Activated naive CD4-positive, alpha-beta T cell treated with anti-CD3 and anti-CD28 coated beads, Interleukin-2, amount 10 ng/mL, durations not matched to agents 7 days and 5 days (primary cell): ENCODE measurements around the gene ZNF474.

Experiments used
- CTCF ChIA-PET: fragments of 350-600 bp; sonication (Branson Sonifier 250); formaldehyde crosslinking; loops from one replicate; lab custom pipeline; 2021; ENCODE audit warnings: antibody characterized with exemption; lab: Charles Lee
- DNase-seq: peaks from one replicate; pipeline ENCODE4 v3.0.0-alpha.2; 2020
- H3K27ac Mint-ChIP-seq: one replicate; pipeline ENCODE4 v1.8.0; 2021; ENCODE audit warnings: mild to moderate bottlenecking, moderate library complexity, mixed read lengths
- H3K27me3 Mint-ChIP-seq: one replicate; pipeline ENCODE4 v1.8.0; 2021; ENCODE audit warnings: mild to moderate bottlenecking, mixed read lengths
- H3K36me3 Mint-ChIP-seq: one replicate; pipeline ENCODE4 v1.8.0; 2021; ENCODE audit warnings: mixed read lengths
- H3K4me1 Mint-ChIP-seq: one replicate; pipeline ENCODE4 v1.8.0; 2021; ENCODE audit warnings: mixed read lengths
- H3K4me3 Mint-ChIP-seq: one replicate; pipeline ENCODE4 v1.8.0; 2021; ENCODE audit warnings: mild to moderate bottlenecking, moderate library complexity, mixed read lengths
- H3K9me3 Mint-ChIP-seq: one replicate; pipeline ENCODE4 v1.8.0; 2021; ENCODE audit warnings: mixed read lengths

ZNF474 gene

DNA sequence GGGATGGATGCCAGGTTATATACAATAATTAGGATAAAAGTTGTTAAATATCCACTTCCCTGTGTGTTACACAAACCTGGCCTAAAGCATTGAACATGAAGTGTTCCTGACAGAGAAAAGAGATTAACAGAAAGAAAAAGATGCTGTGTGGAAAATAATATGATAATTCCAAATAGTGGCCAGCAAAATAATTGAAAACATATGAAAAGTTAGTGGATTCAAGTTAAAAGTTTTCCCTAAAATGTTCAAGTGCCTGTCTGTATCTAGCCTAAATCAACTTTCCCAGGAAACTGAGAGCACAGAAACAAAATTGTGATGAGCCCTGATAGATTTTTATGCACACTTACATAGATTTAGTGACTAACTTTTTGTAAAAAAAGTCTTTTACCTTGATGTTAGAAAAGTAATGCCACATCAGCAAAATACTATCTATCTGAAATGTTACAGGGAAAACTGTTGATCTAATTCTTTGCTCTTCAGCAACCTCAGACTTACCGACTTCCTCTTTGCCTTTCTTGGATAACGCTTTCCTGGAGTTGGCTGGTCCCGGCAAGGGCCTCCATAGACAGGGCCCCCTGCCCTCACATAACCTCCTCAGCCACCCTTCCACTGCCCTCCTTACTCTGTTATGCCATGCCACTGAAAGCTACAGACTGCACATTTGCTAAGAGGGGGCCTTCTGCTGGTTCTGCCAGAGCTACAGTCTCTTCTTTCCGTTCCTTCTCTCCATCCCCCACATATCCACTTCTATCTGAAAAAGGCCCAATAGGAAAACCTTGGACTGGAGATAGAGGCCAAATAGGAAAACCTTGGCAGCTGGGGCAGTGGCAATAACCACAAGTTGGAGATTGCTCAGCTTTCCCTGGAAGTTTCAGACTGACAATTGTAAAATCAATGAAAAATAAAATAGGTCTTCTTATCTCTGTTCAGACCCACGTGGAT lies 44.4 kb downstream of the ZNF474 start:
- Mint-ChIP-seq H3K36me3 (no peaks in the 10 kb centered on the region), H3K9me3 (no peaks in the 10 kb centered on the region), H3K27ac (no peak overlapping the region), H3K4me3 (no peak overlapping the region), H3K27me3 (no peaks in the 10 kb centered on the region), H3K4me1 (no peaks in the 10 kb centered on the region)
- CTCF ChIA-PET, result no interaction called here
- DNase-seq, result no peak

DNA sequence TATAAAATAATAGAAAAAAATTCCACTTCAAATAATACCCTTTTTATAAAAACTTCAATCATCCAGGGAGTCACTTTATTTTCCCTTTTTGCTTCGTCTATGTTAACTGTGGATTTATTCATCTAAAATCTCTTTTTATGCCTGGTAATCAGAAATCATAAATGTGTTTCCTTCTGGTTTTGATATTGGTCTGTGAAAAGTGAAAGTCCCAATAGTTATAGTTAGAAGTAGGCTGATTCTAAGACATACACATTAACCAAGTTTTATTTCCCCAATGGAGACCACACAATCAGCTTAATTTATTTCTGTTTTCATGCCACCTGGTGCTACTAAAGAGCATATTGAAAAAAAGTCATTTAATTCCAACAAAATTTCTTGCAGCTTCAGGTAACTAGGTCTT lies 45.7 kb downstream of the ZNF474 start:
- no peaks in the 10 kb centered on the region for H3K4me1 Mint-ChIP-seq
- H3K27ac Mint-ChIP-seq, result no peak overlapping the region
- H3K9me3 Mint-ChIP-seq, result no peaks in the 10 kb centered on the region
- no peaks in the 10 kb centered on the region for H3K36me3 Mint-ChIP-seq
- CTCF ChIA-PET, result no interaction called here
- no peak for DNase-seq
- no peak overlapping the region for H3K4me3 Mint-ChIP-seq
- no peaks in the 10 kb centered on the region for H3K27me3 Mint-ChIP-seq

DNA sequence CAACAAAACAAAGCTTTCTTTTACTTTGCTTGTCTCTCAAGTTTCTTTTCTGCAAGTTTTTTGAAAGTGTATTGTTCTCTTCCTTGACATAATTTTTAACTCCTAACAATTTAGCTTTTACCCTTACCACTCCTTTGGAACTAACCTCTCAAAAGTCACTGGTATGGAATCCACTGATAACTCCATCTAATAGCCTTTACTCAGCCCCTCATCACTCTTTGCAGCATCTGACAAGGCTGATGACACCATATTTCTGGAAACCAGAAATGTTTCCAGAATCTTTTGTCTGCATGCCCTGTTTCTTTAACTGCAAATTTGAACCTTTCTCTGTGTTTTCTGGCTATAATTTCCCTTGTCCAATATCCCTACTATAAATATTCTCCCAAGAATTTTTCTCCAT lies 46.5 kb downstream of the ZNF474 start:
- no peaks in the 10 kb centered on the region for H3K4me1 Mint-ChIP-seq
- H3K36me3 Mint-ChIP-seq, result no peaks in the 10 kb centered on the region
- CTCF ChIA-PET, result no interaction called here
- no peak for DNase-seq
- no peak overlapping the region for H3K27ac Mint-ChIP-seq
- no peaks in the 10 kb centered on the region for H3K27me3 Mint-ChIP-seq
- H3K9me3 Mint-ChIP-seq, result no peaks in the 10 kb centered on the region
- H3K4me3 Mint-ChIP-seq, result no peak overlapping the region

DNA sequence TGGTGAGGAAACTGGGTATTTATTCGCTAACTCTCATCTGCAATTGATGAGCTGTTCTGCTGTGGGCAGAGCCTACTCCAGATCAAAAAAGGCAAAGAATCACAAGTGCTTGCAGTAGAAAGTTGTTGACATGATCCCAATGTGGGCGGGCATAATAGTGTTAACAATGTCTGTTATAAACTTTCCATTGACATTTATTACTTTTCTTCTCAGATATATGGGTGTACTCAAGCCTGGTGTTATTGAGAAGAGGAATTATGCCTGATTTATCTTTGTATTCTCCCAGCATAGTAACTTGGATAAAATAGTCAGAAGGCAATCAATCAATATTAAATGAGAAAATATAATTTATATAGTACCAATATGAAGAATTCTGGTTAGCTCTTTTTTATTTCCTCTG lies 47.8 kb downstream of the ZNF474 start:
- CTCF ChIA-PET, result no interaction called here
- Mint-ChIP-seq H3K27ac (no peak overlapping the region), H3K36me3 (no peaks in the 10 kb centered on the region), H3K4me1 (no peaks in the 10 kb centered on the region), H3K27me3 (peaks cover under 1% of the 10 kb centered on the region), H3K9me3 (no peaks in the 10 kb centered on the region), H3K4me3 (no peak overlapping the region)
- DNase-seq, result no peak

DNA sequence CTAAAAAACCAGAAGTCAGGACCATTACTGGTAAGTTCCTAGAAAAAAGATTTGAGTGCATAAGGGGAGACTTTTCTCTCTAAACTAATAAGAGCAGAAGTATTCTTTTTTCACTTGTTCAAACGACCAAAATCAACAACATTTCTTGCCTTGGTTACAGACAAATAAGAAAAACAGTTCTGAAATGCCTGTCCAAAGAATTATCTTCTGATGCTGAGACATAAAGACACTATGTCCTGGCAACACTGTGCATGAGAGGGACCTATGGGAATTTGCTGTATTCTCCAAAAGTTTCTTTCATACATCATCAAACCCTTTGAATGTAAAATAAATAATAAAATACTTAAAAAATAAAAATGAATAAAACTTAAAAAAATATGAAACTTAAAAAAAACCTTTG lies 50.4 kb downstream of the ZNF474 start:
- H3K36me3 Mint-ChIP-seq, result no peaks in the 10 kb centered on the region
- peaks cover 6% of the 10 kb centered on the region for H3K27me3 Mint-ChIP-seq
- no peak overlapping the region for H3K27ac Mint-ChIP-seq
- CTCF ChIA-PET, result no interaction called here
- H3K4me3 Mint-ChIP-seq, result no peak overlapping the region
- DNase-seq, result no peak
- no peaks in the 10 kb centered on the region for H3K4me1 Mint-ChIP-seq
- H3K9me3 Mint-ChIP-seq, result no peaks in the 10 kb centered on the region

DNA sequence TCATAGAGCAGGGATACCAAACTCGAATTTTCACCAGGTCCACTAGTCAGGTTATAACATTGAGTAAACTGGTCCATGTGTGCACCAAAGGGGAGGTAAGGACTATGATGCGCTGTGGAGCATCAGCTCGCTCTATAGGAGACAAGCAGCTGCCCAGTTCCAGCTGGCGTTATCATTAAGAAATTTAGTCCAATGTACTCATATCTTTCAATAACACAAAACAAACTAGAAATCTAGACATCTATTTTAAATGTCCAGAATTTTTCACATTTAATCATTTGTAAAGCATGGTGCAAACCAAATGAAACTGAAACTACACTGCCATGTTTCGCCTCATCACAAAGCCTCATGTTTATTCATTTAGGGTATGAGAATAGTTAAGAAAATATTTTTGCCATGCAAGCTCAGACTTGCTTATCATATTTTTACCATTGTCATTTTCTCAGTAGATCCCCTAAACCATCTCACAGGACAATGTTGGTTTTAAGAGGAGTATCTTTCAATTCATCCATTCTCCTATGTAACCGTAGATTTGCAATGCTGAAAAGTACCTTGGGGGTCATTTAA lies 50.9 kb downstream of the ZNF474 start:
- CTCF ChIA-PET, result no interaction called here
- peaks cover 6% of the 10 kb centered on the region for H3K27me3 Mint-ChIP-seq
- H3K4me3 Mint-ChIP-seq, result no peak overlapping the region
- H3K36me3 Mint-ChIP-seq, result no peaks in the 10 kb centered on the region
- H3K27ac Mint-ChIP-seq, result no peak overlapping the region
- H3K4me1 Mint-ChIP-seq, result no peaks in the 10 kb centered on the region
- H3K9me3 Mint-ChIP-seq, result no peaks in the 10 kb centered on the region
- DNase-seq, result no peak

DNA sequence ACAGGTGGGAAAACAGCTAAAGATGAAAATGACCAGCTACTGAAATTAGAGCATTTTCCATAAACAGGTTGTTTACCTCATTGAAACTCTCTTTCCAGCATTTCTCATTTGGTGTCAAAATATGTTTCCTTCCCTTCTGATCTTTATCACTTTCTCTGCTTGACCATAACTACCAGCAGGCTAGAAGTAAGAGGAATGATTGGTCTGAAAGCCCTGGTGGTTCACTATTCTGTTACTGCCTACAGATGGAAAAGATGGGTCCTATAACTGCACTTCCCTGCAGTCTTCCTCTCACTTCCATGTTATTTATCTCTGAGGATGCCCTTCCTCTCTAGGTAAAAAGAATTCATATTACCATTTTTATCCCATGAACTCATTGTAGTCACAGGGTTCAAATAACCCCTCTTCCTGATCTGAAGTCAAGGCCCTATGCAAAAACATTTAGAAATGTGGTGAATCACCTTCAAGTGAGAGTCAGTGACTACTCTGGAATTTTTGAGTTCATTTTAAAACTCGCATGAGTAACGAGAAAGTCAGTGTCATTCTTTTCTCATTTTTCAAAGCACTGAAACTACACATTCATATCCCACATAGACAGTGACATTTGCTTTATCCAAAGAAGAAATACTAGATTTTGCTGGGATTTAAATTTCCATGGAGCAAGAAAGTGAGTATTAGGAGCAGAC lies 51.7 kb downstream of the ZNF474 start:
- CTCF ChIA-PET, result no interaction called here
- Mint-ChIP-seq H3K27me3 (peaks cover 6% of the 10 kb centered on the region), H3K36me3 (no peaks in the 10 kb centered on the region), H3K27ac (no peak overlapping the region), H3K4me1 (no peaks in the 10 kb centered on the region), H3K4me3 (no peak overlapping the region), H3K9me3 (no peaks in the 10 kb centered on the region)
- DNase-seq, result no peak

DNA sequence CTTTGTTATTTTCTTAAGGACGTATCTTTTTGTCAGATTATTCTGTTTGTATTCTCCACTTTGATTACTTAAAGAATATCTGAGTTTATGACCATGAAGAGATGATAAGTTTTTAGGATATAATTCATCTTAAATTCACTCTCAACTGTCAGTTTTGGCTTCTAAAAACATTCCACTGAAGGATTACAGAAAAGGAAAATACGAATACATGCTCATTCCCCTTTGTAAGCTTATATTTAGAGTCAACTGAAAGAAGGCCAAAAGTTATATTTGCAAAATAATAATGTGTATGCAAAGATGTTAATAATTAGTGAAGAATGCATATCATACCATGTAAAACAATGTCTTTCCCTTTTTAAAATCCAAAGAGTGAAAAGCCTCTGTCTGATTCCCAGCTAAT lies 52.5 kb downstream of the ZNF474 start:
- H3K4me3 Mint-ChIP-seq, result no peak overlapping the region
- H3K9me3 Mint-ChIP-seq, result no peaks in the 10 kb centered on the region
- no peak for DNase-seq
- peaks cover 6% of the 10 kb centered on the region for H3K27me3 Mint-ChIP-seq
- CTCF ChIA-PET, result no interaction called here
- no peaks in the 10 kb centered on the region for H3K4me1 Mint-ChIP-seq
- H3K36me3 Mint-ChIP-seq, result no peaks in the 10 kb centered on the region
- no peak overlapping the region for H3K27ac Mint-ChIP-seq

DNA sequence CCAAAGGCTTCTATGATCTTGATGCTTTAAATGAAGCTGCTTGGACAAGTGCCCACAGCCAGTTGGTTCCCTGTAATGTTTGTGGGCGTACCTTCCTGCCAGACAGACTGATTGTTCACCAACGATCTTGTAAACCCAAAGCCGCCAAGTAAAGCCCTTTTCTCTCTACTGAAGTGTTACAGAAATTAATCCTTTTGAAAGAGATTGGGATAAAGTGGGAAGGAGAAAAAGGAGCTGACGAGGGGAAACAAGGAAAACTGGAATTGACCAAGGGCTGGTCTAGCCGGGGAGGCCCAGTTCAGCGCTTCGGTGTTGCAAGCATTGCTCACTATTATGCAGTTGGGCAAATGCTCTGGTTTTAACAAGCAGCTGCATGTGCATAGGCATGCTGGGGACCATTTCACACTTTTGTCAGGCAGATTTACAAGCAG lies 53.2 kb downstream of the ZNF474 start:
- Mint-ChIP-seq H3K27me3 (peaks cover 6% of the 10 kb centered on the region), H3K36me3 (no peaks in the 10 kb centered on the region), H3K4me3 (no peak overlapping the region), H3K4me1 (no peaks in the 10 kb centered on the region), H3K27ac (no peak overlapping the region), H3K9me3 (no peaks in the 10 kb centered on the region)
- no peak for DNase-seq
- CTCF ChIA-PET, result no interaction called here

DNA sequence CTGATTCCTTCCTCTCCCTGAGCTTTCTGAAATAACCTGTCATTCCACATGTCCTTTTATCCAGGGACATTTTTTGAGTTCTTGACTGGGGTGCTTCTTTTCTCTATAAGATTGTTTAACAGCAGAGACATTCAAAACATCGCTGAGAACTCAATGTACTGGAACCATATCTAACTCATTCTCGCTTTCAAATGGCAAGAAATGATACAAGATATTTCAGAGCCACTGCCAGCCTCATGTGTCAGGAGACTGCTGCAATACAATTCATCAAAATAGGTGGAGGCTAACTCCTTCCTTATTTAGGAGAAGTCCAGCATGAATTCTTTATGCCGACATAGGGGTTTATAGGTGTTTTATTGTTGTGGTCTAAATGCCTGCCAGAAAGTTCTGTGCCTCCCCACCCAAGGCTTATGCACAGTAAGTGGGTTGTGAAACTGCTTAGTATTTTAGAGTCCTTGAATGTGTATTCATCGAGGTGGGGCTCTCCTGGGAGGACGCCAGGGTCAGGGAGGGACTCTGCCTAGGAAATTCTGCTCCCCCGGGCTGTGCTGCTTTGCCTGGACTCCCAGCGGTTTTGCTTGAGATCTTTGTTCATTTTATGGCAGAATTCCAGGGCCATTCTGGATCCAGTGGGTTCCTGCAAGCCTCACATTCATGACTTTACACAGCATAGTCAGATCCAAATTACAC lies 53.9 kb downstream of the ZNF474 start:
- H3K4me3 Mint-ChIP-seq, result no peak overlapping the region
- no peak for DNase-seq
- no peaks in the 10 kb centered on the region for H3K36me3 Mint-ChIP-seq
- H3K27ac Mint-ChIP-seq, result no peak overlapping the region
- peaks cover 6% of the 10 kb centered on the region for H3K27me3 Mint-ChIP-seq
- CTCF ChIA-PET, result no interaction called here
- H3K9me3 Mint-ChIP-seq, result no peaks in the 10 kb centered on the region
- H3K4me1 Mint-ChIP-seq, result no peaks in the 10 kb centered on the region

DNA sequence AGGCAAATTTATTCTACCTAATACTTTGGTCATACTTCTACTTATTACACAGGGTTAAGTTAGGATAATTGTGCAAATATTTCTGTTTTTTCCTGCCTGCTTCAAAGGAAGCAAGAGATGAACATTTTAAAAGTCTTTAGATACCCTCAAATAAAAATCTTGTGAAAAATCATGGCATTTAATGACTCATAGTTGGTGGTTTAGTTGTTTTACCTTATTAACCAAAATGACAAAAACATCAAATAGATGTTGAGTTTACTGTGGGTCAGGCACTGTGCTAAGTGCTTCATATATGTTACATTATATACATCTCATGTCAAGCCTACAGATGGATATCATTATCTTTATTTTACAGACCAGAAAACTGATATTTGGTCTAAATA lies 54.4 kb downstream of the ZNF474 start:
- CTCF ChIA-PET, result no interaction called here
- no peak overlapping the region for H3K27ac Mint-ChIP-seq

DNA sequence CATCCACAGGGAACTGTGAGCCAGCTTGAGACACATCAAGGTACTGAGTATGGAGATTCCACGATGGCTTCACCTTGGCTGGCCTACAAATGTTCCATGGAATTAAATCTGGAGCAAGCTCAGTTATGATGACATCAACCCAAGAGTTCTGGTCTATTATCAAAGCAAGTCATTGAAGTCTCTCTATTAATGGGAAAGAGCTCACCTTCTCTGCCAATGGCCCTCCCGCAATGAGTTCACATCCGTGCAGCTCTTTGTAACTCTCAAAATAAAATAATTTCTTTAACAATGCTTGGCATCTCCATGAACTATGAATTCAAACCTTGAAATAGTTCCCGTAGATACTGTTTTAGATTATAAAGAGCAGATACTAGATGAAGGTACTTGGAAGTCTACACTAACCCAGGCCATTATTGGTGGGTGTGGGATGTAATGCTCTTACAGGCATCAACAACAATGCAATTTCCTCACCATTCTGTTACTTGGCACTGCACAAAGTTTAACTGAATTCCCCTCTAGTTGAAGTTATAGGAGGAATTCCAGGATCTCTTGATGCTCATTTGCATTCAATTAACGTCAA lies 55.4 kb downstream of the ZNF474 start:
- Mint-ChIP-seq H3K9me3 (no peaks in the 10 kb centered on the region), H3K4me1 (no peaks in the 10 kb centered on the region), H3K36me3 (no peaks in the 10 kb centered on the region), H3K27ac (no peak overlapping the region), H3K4me3 (no peak overlapping the region), H3K27me3 (peaks cover 6% of the 10 kb centered on the region)
- CTCF ChIA-PET, result no interaction called here
- DNase-seq, result no peak

More for the DNA sequence above, 54.4 kb downstream of the ZNF474 start:
- Mint-ChIP-seq H3K4me3 (no peak overlapping the region), H3K27me3 (peaks cover 6% of the 10 kb centered on the region), H3K4me1 (no peaks in the 10 kb centered on the region), H3K9me3 (no peaks in the 10 kb centered on the region), H3K36me3 (no peaks in the 10 kb centered on the region)
- DNase-seq, result no peak

DNA sequence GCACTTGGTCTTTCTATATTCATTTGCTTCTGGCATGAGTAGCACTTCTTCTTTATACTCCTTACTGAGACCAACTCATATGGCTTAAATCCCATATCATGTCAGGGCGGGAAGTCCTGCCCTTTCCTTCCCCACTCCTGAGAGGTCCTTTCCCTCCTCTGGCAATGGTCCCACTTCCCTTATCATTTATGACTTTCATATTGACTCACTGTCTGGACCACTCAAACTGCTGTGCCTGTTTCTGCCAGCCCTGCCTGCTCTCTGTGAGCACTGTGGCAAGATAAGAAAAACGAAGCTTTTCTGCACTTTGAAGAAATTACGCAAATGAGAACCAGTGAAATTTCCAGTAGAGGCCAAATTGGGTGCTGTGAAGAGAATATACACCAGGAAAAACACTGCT lies 58.1 kb downstream of the ZNF474 start:
- CTCF ChIA-PET, result no interaction called here
- Mint-ChIP-seq H3K27me3 (peaks cover 2% of the 10 kb centered on the region), H3K4me1 (no peaks in the 10 kb centered on the region), H3K27ac (no peak overlapping the region), H3K4me3 (no peak overlapping the region), H3K36me3 (no peaks in the 10 kb centered on the region), H3K9me3 (no peaks in the 10 kb centered on the region)
- DNase-seq, result no peak

DNA sequence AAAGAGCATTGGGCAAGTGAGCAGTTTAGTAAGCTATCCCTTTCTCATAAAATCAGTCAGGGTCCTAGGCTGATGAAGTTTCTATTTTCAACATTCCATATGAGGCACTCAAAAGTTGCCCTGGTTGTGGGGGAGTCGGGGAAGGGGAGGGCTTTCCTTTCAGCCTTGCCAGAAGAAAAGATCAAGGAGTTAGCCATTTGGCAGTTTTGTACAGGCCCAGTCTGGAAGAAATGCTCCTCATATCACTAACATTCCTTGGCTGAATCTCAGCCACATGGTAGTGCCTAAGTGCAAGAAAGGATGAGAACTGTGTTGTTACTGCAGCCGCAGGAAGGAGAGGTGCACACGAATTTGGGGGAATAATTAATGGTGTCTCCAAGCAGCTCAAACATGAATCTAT lies 60.8 kb downstream of the ZNF474 start:
- Mint-ChIP-seq H3K36me3 (no peaks in the 10 kb centered on the region), H3K9me3 (no peaks in the 10 kb centered on the region), H3K4me3 (no peak overlapping the region), H3K27ac (no peak overlapping the region), H3K4me1 (no peaks in the 10 kb centered on the region), H3K27me3 (no peaks in the 10 kb centered on the region)
- CTCF ChIA-PET, result no interaction called here
- DNase-seq, result no peak
